K562 (cell line): ENCODE measurements around the gene LMX1B. TPM values are rescaled to one million over a fixed set of nuclear protein-coding genes. Genes with fewer than 3 reads are reported as not detected.

ENCODE experiments used
- ASH1L ChIP-seq: fragments of 450-650 bp; IDR thresholded peaks from 2 replicates; pipeline ENCODE4 v1.6.1; 2018; ENCODE audit warnings: borderline replicate concordance, mild to moderate bottlenecking, low read depth; ENCODE audit not compliant: partially characterized antibody
- ELF4 ChIP-seq: fragments of 450-650 bp; formaldehyde crosslinking; IDR thresholded peaks from 2 replicates; pipeline ENCODE4 v1.4.0; 2022; ENCODE audit warnings: missing genetic modification characterization
- FOXK1 ChIP-seq: sonication (generic); formaldehyde crosslinking; IDR thresholded peaks from 2 replicates; pipeline ENCODE4 v1.8.0; 2022; ENCODE audit warnings: missing genetic modification reagents, mild to moderate bottlenecking, borderline replicate concordance
- GTF2E2 ChIP-seq: fragments of 200-800 bp; sonication (Bioruptor generic); IDR thresholded peaks from 2 replicates; pipeline ENCODE4 v1.6.1; 2016; ENCODE audit warnings: missing genetic modification characterization, missing compliant biosample characterization
- HMG20B ChIP-seq: fragments of 250-450 bp; sonication (Bioruptor Pico); IDR thresholded peaks from 2 replicates; pipeline ENCODE4 v1.5.0; 2021; ENCODE audit warnings: mild to moderate bottlenecking
- MBD2 ChIP-seq: sonication (generic); IDR thresholded peaks from 2 replicates; pipeline ENCODE4 v1.6.1; 2016; ENCODE audit warnings: low read depth, borderline replicate concordance
- MEIS2 ChIP-seq: fragments of 450-650 bp; IDR thresholded peaks from 2 replicates; pipeline ENCODE4 v1.6.1; 2014; ENCODE audit warnings: mild to moderate bottlenecking; ENCODE audit not compliant: partially characterized antibody
- NFIX ChIP-seq: fragments of 250-450 bp; sonication (Bioruptor Pico); IDR thresholded peaks from 2 replicates; pipeline ENCODE4 v1.4.0; 2020; ENCODE audit warnings: low read depth, mild to moderate bottlenecking, moderate library complexity
- PHF21A ChIP-seq: fragments of 450-650 bp; IDR thresholded peaks from 2 replicates; pipeline ENCODE4 v1.6.1; 2017; ENCODE audit warnings: low read depth, borderline replicate concordance
- POLR3A ChIP-seq: IDR thresholded peaks from 2 replicates; pipeline ENCODE4 v1.6.1; 2011; ENCODE audit warnings: borderline replicate concordance, mild to moderate bottlenecking, moderate library complexity; ENCODE audit not compliant: insufficient read length, insufficient read depth; ENCODE audit errors: extremely low read depth
- SMARCA5 ChIP-seq: fragments of 450-650 bp; IDR thresholded peaks from 2 replicates; pipeline ENCODE4 v1.6.1; 2016
- SRSF7 ChIP-seq: fragments of 200-400 bp; formaldehyde crosslinking; optimal IDR thresholded peaks from 2 replicates; pipeline ENCODE3; 2017; ENCODE audit warnings: mild to moderate bottlenecking, low read depth, low read length
- SUPT5H ChIP-seq: fragments of 450-650 bp; IDR thresholded peaks from 2 replicates; pipeline ENCODE4 v1.6.1; 2016
- TCFL5 ChIP-seq: fragments of 250-450 bp; sonication (Bioruptor Pico); conservative IDR thresholded peaks from 2 replicates; pipeline ENCODE4 v1.6.1; 2021; ENCODE audit warnings: mild to moderate bottlenecking, moderate library complexity, matching md5 sums
- ZFP36 ChIP-seq: fragments of 150-350 bp; IDR thresholded peaks from 2 replicates; pipeline ENCODE4 v1.6.1; 2018; ENCODE audit warnings: low read length, low read depth; ENCODE audit not compliant: partially characterized antibody
- ZKSCAN3 ChIP-seq: fragments of 250-450 bp; sonication (Bioruptor Pico); IDR thresholded peaks from 2 replicates; pipeline ENCODE4 v1.4.0; 2020
- ZNF41 ChIP-seq: fragments of 250-450 bp; sonication (Bioruptor Pico); conservative IDR thresholded peaks from 2 replicates; pipeline ENCODE4 v1.4.0; 2020; ENCODE audit warnings: mild to moderate bottlenecking
- ZNF583 ChIP-seq: fragments of 250-450 bp; sonication (Bioruptor Pico); IDR thresholded peaks from 2 replicates; pipeline ENCODE4 v1.4.0; 2020
- ZNF586 ChIP-seq: fragments of 450-650 bp; formaldehyde crosslinking; conservative IDR thresholded peaks from 2 replicates; pipeline ENCODE4 v1.4.0; 2020; ENCODE audit warnings: mild to moderate bottlenecking, moderate library complexity
- polyA plus RNA-seq, 8 experiments: library from polyadenylated mRNA; depleted of rRNA in 4 of 8; stranded (reverse) in 5 of 8; unstranded in 3 of 8; fragments of >200 nt; fragmentation: Nextera tagmentation in 2 of 8; fragmentation: Illumina TruSeq in 1 of 8; extraction: Ambion mirVana in 2 of 8; extraction: Trizol in 1 of 8; gene quantifications; 2 replicates each; pipeline versions ENCODE4 v1.2.1 to v1.2.3, GENCODE V29; 2011 to 2014; ENCODE audit warnings: inconsistent platforms in 1 of 8, missing spikeins in 1 of 8
- total RNA-seq, 7 experiments: library from RNA; depleted of rRNA in 6 of 7; stranded (reverse); fragments of >200 nt in 6 of 7; fragmentation: Illumina TruSeq in 2 of 7; extraction: Trizol in 2 of 7; gene quantifications; 2 replicates each; pipeline versions ENCODE4 v1.2.1 to v1.2.3, GENCODE V29; 2011 to 2021; ENCODE audit warnings: low replicate concordance in 1 of 7
- TF ChIP-seq, protein P1 (sequence below): sonication (generic); formaldehyde crosslinking; IDR thresholded peaks from 2 replicates; pipeline ENCODE4 v1.8.0; 2022; ENCODE audit warnings: missing genetic modification reagents, mild to moderate bottlenecking, moderate library complexity, borderline replicate concordance
- TF ChIP-seq, protein P2 (sequence below): sonication (generic); formaldehyde crosslinking; IDR thresholded peaks from 2 replicates; pipeline ENCODE4 v1.8.1; 2022; ENCODE audit warnings: missing genetic modification reagents
- TF ChIP-seq, protein P3 (sequence below), 2 experiments: fragments of 200-800 bp in 1 of 2; sonication (Bioruptor generic) in 1 of 2; sonication (generic) in 1 of 2; formaldehyde crosslinking in 1 of 2; IDR thresholded peaks in 1 of 2; conservative IDR thresholded peaks in 1 of 2; 2 replicates each; pipeline versions ENCODE4 v1.5.0 to v1.6.1; 2016 to 2020; ENCODE audit warnings: missing compliant biosample characterization in 1 of 2, missing genetic modification characterization in 1 of 2, missing genetic modification reagents in 1 of 2
- TF ChIP-seq, protein P4 (sequence below): fragments of 250-450 bp; sonication (Bioruptor Pico); IDR thresholded peaks from 2 replicates; pipeline ENCODE4 v1.5.0; 2020; ENCODE audit warnings: mild to moderate bottlenecking

The LMX1B gene
- total and polyA plus RNA-seq, 9 of the 15 experiments (the other 6 are each of a cell fraction or from before 2014, with no cell fraction given): not detected

DNA sequence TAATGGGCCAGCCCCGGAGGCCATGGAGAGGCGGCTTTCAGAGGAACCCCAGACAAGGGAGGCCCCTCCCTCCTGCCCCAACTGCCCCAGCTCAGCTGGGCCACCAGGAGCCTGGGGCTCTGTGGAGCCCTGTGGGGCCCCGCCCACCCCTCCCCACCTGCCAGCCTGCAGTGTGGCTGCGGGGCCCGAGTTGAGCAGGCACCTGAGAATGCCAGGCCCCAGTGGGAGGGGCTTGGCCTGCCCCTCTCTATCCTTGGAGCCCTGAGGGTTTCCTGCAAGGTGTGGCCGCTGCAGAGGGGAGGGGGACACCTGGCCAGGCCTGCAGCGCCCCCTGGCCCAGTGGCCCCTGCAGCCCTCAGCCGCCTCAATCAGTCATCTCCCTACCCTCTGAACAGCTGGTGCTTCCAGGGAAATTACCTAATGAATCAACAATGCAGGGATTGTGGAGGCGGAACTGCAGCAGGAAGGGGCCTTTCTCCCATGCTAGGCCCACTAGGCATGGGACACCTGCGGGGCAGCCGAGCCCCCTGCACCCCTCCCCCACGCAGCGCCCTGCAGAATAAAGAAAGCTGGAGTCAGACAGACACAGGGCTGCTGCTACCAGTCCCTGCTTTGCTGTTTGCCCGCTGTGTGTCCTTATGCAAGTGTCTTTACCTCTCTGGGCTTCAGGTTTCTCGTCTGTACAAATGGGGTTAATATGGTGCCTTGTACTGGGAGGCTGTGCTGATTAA, 48.0 kb downstream of the LMX1B start (continued):
- TF ChIP-seq TCFL5 (CRISPR knock-in tag) (no peak), MEIS2 (no peak), POLR3A (no peak), ZFP36 (peak; percentile 79), MBD2 (no peak), SRSF7 (no peak), ELF4 (CRISPR knock-in tag) (no peak), ZNF41 (CRISPR knock-in tag) (no peak), ZNF586 (CRISPR knock-in tag) (no peak), ZKSCAN3 (no peak), ASH1L (no peak), SMARCA5 (0 out of 2 replicates have a peak, but pooled peaks have one; percentile 32), NFIX (CRISPR knock-in tag) (no peak), PHF21A (no peak), ZNF583 (CRISPR knock-in tag) (no peak), GTF2E2 (no peak), FOXK1 (CRISPR knock-in tag) (no peak), SUPT5H (no peak), HMG20B (CRISPR knock-in tag) (no peak)
- TF ChIP-seq, protein P1, sequence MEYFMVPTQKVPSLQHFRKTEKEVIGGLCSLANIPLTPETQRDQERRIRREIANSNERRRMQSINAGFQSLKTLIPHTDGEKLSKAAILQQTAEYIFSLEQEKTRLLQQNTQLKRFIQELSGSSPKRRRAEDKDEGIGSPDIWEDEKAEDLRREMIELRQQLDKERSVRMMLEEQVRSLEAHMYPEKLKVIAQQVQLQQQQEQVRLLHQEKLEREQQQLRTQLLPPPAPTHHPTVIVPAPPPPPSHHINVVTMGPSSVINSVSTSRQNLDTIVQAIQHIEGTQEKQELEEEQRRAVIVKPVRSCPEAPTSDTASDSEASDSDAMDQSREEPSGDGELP (CRISPR knock-in tag): 0 out of 2 replicates have a peak, but pooled peaks have one; percentile 18
- TF ChIP-seq, protein P2, sequence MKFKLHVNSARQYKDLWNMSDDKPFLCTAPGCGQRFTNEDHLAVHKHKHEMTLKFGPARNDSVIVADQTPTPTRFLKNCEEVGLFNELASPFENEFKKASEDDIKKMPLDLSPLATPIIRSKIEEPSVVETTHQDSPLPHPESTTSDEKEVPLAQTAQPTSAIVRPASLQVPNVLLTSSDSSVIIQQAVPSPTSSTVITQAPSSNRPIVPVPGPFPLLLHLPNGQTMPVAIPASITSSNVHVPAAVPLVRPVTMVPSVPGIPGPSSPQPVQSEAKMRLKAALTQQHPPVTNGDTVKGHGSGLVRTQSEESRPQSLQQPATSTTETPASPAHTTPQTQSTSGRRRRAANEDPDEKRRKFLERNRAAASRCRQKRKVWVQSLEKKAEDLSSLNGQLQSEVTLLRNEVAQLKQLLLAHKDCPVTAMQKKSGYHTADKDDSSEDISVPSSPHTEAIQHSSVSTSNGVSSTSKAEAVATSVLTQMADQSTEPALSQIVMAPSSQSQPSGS (CRISPR knock-in tag): no peak
- TF ChIP-seq, protein P3, sequence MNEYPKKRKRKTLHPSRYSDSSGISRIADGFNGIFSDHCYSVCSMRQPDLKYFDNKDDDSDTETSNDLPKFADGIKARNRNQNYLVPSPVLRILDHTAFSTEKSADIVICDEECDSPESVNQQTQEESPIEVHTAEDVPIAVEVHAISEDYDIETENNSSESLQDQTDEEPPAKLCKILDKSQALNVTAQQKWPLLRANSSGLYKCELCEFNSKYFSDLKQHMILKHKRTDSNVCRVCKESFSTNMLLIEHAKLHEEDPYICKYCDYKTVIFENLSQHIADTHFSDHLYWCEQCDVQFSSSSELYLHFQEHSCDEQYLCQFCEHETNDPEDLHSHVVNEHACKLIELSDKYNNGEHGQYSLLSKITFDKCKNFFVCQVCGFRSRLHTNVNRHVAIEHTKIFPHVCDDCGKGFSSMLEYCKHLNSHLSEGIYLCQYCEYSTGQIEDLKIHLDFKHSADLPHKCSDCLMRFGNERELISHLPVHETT (CRISPR knock-in tag; conservative IDR thresholded peaks at IDR 0.05 in 1 of 2, IDR thresholded peaks at IDR 0.05 in 1 of 2): no peak
- TF ChIP-seq, protein P4, sequence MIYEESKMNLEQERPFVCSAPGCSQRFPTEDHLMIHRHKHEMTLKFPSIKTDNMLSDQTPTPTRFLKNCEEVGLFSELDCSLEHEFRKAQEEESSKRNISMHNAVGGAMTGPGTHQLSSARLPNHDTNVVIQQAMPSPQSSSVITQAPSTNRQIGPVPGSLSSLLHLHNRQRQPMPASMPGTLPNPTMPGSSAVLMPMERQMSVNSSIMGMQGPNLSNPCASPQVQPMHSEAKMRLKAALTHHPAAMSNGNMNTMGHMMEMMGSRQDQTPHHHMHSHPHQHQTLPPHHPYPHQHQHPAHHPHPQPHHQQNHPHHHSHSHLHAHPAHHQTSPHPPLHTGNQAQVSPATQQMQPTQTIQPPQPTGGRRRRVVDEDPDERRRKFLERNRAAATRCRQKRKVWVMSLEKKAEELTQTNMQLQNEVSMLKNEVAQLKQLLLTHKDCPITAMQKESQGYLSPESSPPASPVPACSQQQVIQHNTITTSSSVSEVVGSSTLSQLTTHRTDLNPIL (CRISPR knock-in tag): no peak
